T-cell (primary cell): Measurements from ENCODE around the gene SORCS3. TPM values are rescaled to one million over a fixed set of nuclear protein-coding genes. Genes with fewer than 3 reads are reported as not detected.

Experiments
- ATAC-seq, 4 experiments: fragments of 200-7000 bp in 3 of 4; fragments of 150-1000 bp in 1 of 4; cut with Tn5 transposase; replicated peaks in 1 of 4; 1 replicate in 3 of 4; 2 replicates in 1 of 4; pipeline ENCODE4 v1.10.0; 2021; ENCODE audit warnings: moderate library complexity in 3 of 4, mild to moderate bottlenecking in 2 of 4, moderate number of reproducible peaks in 1 of 4
- CTCF ChIA-PET, 2 donors: fragments of 300-600 bp; sonication (Branson Sonifier 250); formaldehyde crosslinking; loops; one replicate each; lab custom pipeline; 2022; ENCODE audit warnings: antibody characterized with exemption in 2 of 2; lab: Charles Lee
- POLR2A ChIA-PET, 2 donors: fragments of 300-600 bp; sonication (Branson Sonifier 250); formaldehyde crosslinking; loops; one replicate each; lab custom pipeline; 2022; ENCODE audit warnings: antibody characterized with exemption in 2 of 2; lab: Charles Lee
- DNase-seq, 35 experiments: peaks; one replicate each; pipeline versions ENCODE4 v3.0.0 to v3.0.0-alpha.2; 2013 to 2023
- H3K27ac ChIP-seq: one replicate; pipeline ENCODE4 v1.5.1; 2013; ENCODE audit warnings: low read length
- H3K27me3 ChIP-seq, 2 experiments: replicated peaks in 1 of 2; 1 replicate in 1 of 2; 2 replicates in 1 of 2; pipeline versions ENCODE4 v1.6.1 to v1.7.0; 2013; ENCODE audit warnings: low read length in 1 of 2, mixed read lengths in 1 of 2; ENCODE audit not compliant: control insufficient read depth in 2 of 2, insufficient read depth in 2 of 2; ENCODE audit errors: extremely low read depth in 1 of 2
- H3K36me3 ChIP-seq, 2 donors: 1 replicate in 1 of 2; 2 replicates in 1 of 2; pipeline versions ENCODE4 v1.6.1 to v1.7.0; 2013; ENCODE audit warnings: low read length in 1 of 2; ENCODE audit not compliant: control insufficient read depth in 2 of 2, insufficient read depth in 1 of 2; ENCODE audit errors: extremely low read depth in 1 of 2
- H3K4me1 ChIP-seq, 2 experiments: 1 replicate in 1 of 2; 2 replicates in 1 of 2; pipeline versions ENCODE4 v1.6.1 to v1.7.0; 2013; ENCODE audit warnings: low read length in 2 of 2, mixed read lengths in 1 of 2; ENCODE audit not compliant: insufficient read depth in 2 of 2, control insufficient read depth in 1 of 2; ENCODE audit errors: extremely low read depth in 1 of 2
- H3K4me3 ChIP-seq, 2 donors: 1 replicate in 1 of 2; 2 replicates in 1 of 2; pipeline versions ENCODE4 v1.5.1 to v1.7.0; 2013; ENCODE audit warnings: mild to moderate bottlenecking in 2 of 2, low read length in 1 of 2, moderate library complexity in 1 of 2; ENCODE audit not compliant: control insufficient read depth in 1 of 2; ENCODE audit errors: extremely low read depth in 1 of 2
- H3K9me3 ChIP-seq: 2 replicates; pipeline ENCODE4 v1.7.0; 2013
- H3K27ac Mint-ChIP-seq, 2 donors: one replicate each; pipeline ENCODE4 v1.8.0; 2020 to 2021; ENCODE audit warnings: mild to moderate bottlenecking in 2 of 2, mixed read lengths in 2 of 2
- H3K27me3 Mint-ChIP-seq, 2 donors: one replicate each; pipeline ENCODE4 v1.8.0; 2021 to 2022; ENCODE audit warnings: mixed read lengths in 2 of 2
- H3K36me3 Mint-ChIP-seq: one replicate; pipeline ENCODE4 v1.8.0; 2021; ENCODE audit warnings: mixed read lengths
- H3K4me1 Mint-ChIP-seq, 3 donors: one replicate each; pipeline ENCODE4 v1.8.0; 2020 to 2022; ENCODE audit warnings: mixed read lengths in 3 of 3, mild to moderate bottlenecking in 1 of 3
- H3K4me3 Mint-ChIP-seq, 3 donors: one replicate each; pipeline ENCODE4 v1.8.0; 2020 to 2022; ENCODE audit warnings: mild to moderate bottlenecking in 3 of 3, mixed read lengths in 3 of 3, moderate library complexity in 3 of 3
- H3K9me3 Mint-ChIP-seq, 3 donors: one replicate each; pipeline ENCODE4 v1.8.0; 2020 to 2022; ENCODE audit warnings: mixed read lengths in 3 of 3
- WGBS: methylation state at CpG from one replicate; pipeline ENCODE4 v1.1.5; 2013; ENCODE audit warnings: missing lambda C conversion rate; ENCODE audit not compliant: insufficient coverage; 5-methylcytosine and 5-hydroxymethylcytosine counted together
- total RNA-seq, 35 experiments: library from RNA in 6 of 35; stranded (reverse) in 6 of 35; fragments of 120-200 nt in 1 of 35; gene quantifications; one replicate each; pipeline versions ENCODE4 v1.2.1 to v1.2.4 and lab custom pipeline; 2013 to 2026

SORCS3 gene
- total RNA-seq, 5 donors from 2014 or later (not counting 1 experiment from before 2014, with no cell fraction given) = 0.03 to 1.8 (median 0.50) TPM; not detected in 1

GRCh38 chr10:104947314-104947713 lies 306.2 kb downstream of the SORCS3 start:
- no peak for DNase-seq
- no peaks in the 10 kb centered on the region for H3K36me3 ChIP-seq
- Mint-ChIP-seq H3K27me3 (no peaks in the 10 kb centered on the region), H3K36me3 (no peaks in the 10 kb centered on the region), H3K9me3 (no peaks in the 10 kb centered on the region), H3K4me3 (no peak overlapping the region), H3K27ac (no peak overlapping the region), H3K4me1 (peaks cover 0 to 9% (median 0%) of the 10 kb centered on the region in 3 donors)
- H3K4me1 ChIP-seq = no peaks in the 10 kb centered on the region
- ChIA-PET CTCF (no interaction called here), POLR2A (no interaction called here)
- no peak overlapping the region for H3K27ac ChIP-seq
- H3K9me3 ChIP-seq = no peaks in the 10 kb centered on the region
- no peaks in the 10 kb centered on the region for H3K27me3 ChIP-seq
- WGBS = 94% methylated on average over 9 of the region's 9 CpGs
- ATAC-seq = no peak
- no peak overlapping the region for H3K4me3 ChIP-seq

- CTCF ChIA-PET = interaction anchor here in 1 of 2 donors (1.0 kb wide), 1 partner anchor 8 kb away, joined by 4 read pairs; no protein-coding TSS in a partner anchor
- H3K9me3 ChIP-seq = no peaks in the 10 kb centered on the region
Observed at GRCh38 chr10:104957178-104957841, 316.2 kb downstream of the SORCS3 start.

GRCh38 chr10:104966563-104967297 lies 325.6 kb downstream of the SORCS3 start:
- peaks cover 2 to 15% (median 7%) of the 10 kb centered on the region in 3 donors for H3K9me3 Mint-ChIP-seq
- no peaks in the 10 kb centered on the region for H3K4me1 ChIP-seq
- H3K27me3 Mint-ChIP-seq = no peaks in the 10 kb centered on the region
- ChIA-PET POLR2A (no interaction called here), CTCF (interaction anchor here in 1 of 2 donors (0.6 kb wide), 1 partner anchor 622 kb away, joined by 4 read pairs; no protein-coding TSS in a partner anchor)
- DNase-seq (no peak), ATAC-seq (no peak)
- no peak overlapping the region for H3K27ac Mint-ChIP-seq
- no peaks in the 10 kb centered on the region for H3K36me3 ChIP-seq
- no peaks in the 10 kb centered on the region for H3K9me3 ChIP-seq
- no peaks in the 10 kb centered on the region for H3K4me1 Mint-ChIP-seq
- H3K27ac ChIP-seq = no peak overlapping the region
- no peaks in the 10 kb centered on the region for H3K27me3 ChIP-seq
- no peak overlapping the region for H3K4me3 Mint-ChIP-seq
- H3K4me3 ChIP-seq = no peak overlapping the region
- no peaks in the 10 kb centered on the region for H3K36me3 Mint-ChIP-seq
- WGBS = 17% methylated on average over 1 of the region's 2 CpGs

More at GRCh38 chr10:104957178-104957841, 316.2 kb downstream of the SORCS3 start:
- WGBS = 100% methylated on average over 1 of the region's 4 CpGs
- Histone ChIP-seq H3K4me3 (no peak overlapping the region), H3K27ac (no peak overlapping the region), H3K36me3 (no peaks in the 10 kb centered on the region), H3K4me1 (no peaks in the 10 kb centered on the region), H3K27me3 (no peaks in the 10 kb centered on the region)
- H3K4me3 Mint-ChIP-seq = no peak overlapping the region
- ATAC-seq (no peak), DNase-seq (no peak)
- no peak overlapping the region for H3K27ac Mint-ChIP-seq
- H3K36me3 Mint-ChIP-seq = no peaks in the 10 kb centered on the region
- H3K9me3 Mint-ChIP-seq = peaks cover 2 to 10% (median 7%) of the 10 kb centered on the region in 3 donors
- no peaks in the 10 kb centered on the region for H3K4me1 Mint-ChIP-seq
- H3K27me3 Mint-ChIP-seq = no peaks in the 10 kb centered on the region
- POLR2A ChIA-PET = no interaction called here

GRCh38 chr10:104980368-104980767 lies 339.3 kb downstream of the SORCS3 start:
- no peak overlapping the region for H3K4me3 ChIP-seq
- no peaks in the 10 kb centered on the region for H3K27me3 Mint-ChIP-seq
- ATAC-seq (no peak), DNase-seq (peak in 1 of 35 experiments; percentile 2)
- H3K27me3 ChIP-seq = no peaks in the 10 kb centered on the region
- POLR2A ChIA-PET = no interaction called here
- peaks cover 0 to 28% (median 4%) of the 10 kb centered on the region in 3 donors for H3K4me1 Mint-ChIP-seq
- WGBS = no CpG with 5 or more reads among the region's 2 CpGs
- CTCF ChIA-PET = no interaction called here
- H3K36me3 Mint-ChIP-seq = no peaks in the 10 kb centered on the region
- H3K36me3 ChIP-seq = no peaks in the 10 kb centered on the region
- no peak overlapping the region for H3K4me3 Mint-ChIP-seq
- no peaks in the 10 kb centered on the region for H3K4me1 ChIP-seq
- peaks cover 2% of the 10 kb centered on the region in 3 donors for H3K9me3 Mint-ChIP-seq
- no peak overlapping the region for H3K27ac ChIP-seq
- peak overlapping the region in 1 of 2 donors; percentile 37 for H3K27ac Mint-ChIP-seq
- no peaks in the 10 kb centered on the region for H3K9me3 ChIP-seq

GRCh38 chr10:104981995-104982394 lies 340.9 kb downstream of the SORCS3 start:
- Mint-ChIP-seq H3K36me3 (no peaks in the 10 kb centered on the region), H3K27me3 (no peaks in the 10 kb centered on the region), H3K9me3 (peaks cover 2 to 8% (median 4%) of the 10 kb centered on the region in 3 donors), H3K27ac (no peak overlapping the region), H3K4me1 (peaks cover 0 to 28% (median 4%) of the 10 kb centered on the region in 3 donors), H3K4me3 (no peak overlapping the region)
- no peak overlapping the region for H3K27ac ChIP-seq
- ATAC-seq (no peak), DNase-seq (no peak)
- WGBS = 93% methylated on average over 3 of the region's 4 CpGs
- no peaks in the 10 kb centered on the region for H3K27me3 ChIP-seq
- H3K36me3 ChIP-seq = no peaks in the 10 kb centered on the region
- H3K4me3 ChIP-seq = no peak overlapping the region
- ChIA-PET POLR2A (no interaction called here), CTCF (no interaction called here)
- no peaks in the 10 kb centered on the region for H3K4me1 ChIP-seq
- no peaks in the 10 kb centered on the region for H3K9me3 ChIP-seq

GRCh38 chr10:104988686-104989085 lies 347.6 kb downstream of the SORCS3 start:
- H3K27me3 ChIP-seq = no peaks in the 10 kb centered on the region
- no peaks in the 10 kb centered on the region for H3K4me1 ChIP-seq
- Mint-ChIP-seq H3K27ac (no peak overlapping the region), H3K27me3 (no peaks in the 10 kb centered on the region), H3K9me3 (peaks cover 2 to 8% (median 4%) of the 10 kb centered on the region in 3 donors), H3K4me1 (peaks cover 0 to 5% (median 0%) of the 10 kb centered on the region in 3 donors), H3K36me3 (no peaks in the 10 kb centered on the region), H3K4me3 (no peak overlapping the region)
- WGBS = no CpG with 5 or more reads among the region's 1 CpG
- no peak overlapping the region for H3K4me3 ChIP-seq
- H3K9me3 ChIP-seq = no peaks in the 10 kb centered on the region
- DNase-seq (no peak), ATAC-seq (no peak)
- POLR2A ChIA-PET = no interaction called here
- CTCF ChIA-PET = no interaction called here
- H3K27ac ChIP-seq = no peak overlapping the region
- H3K36me3 ChIP-seq = no peaks in the 10 kb centered on the region
